LHCN-M2 (cell line): ENCODE results near the gene ZSWIM3. TPM values are rescaled to one million over a fixed set of nuclear protein-coding genes. Genes with fewer than 3 reads are reported as not detected.

Experiments
- DNase-seq: peaks from one replicate; pipeline ENCODE4 v3.0.0-alpha.2; 2012; ENCODE audit warnings: low read depth
- total RNA-seq: library from RNA; depleted of rRNA; stranded (reverse); fragments of >200 nt; gene quantifications from 2 replicates; pipeline ENCODE4 v1.2.3, GENCODE V29; 2014

The ZSWIM3 gene
- total RNA-seq, 1 experiment from 2014 or later: 4.6 TPM

GRCh38 chr20:45909336-45909808, 52.0 kb downstream of the ZSWIM3 start:
- no peak for DNase-seq

GRCh38 chr20:45909817-45910669, 52.6 kb downstream of the ZSWIM3 start:
- no peak for DNase-seq

DNA sequence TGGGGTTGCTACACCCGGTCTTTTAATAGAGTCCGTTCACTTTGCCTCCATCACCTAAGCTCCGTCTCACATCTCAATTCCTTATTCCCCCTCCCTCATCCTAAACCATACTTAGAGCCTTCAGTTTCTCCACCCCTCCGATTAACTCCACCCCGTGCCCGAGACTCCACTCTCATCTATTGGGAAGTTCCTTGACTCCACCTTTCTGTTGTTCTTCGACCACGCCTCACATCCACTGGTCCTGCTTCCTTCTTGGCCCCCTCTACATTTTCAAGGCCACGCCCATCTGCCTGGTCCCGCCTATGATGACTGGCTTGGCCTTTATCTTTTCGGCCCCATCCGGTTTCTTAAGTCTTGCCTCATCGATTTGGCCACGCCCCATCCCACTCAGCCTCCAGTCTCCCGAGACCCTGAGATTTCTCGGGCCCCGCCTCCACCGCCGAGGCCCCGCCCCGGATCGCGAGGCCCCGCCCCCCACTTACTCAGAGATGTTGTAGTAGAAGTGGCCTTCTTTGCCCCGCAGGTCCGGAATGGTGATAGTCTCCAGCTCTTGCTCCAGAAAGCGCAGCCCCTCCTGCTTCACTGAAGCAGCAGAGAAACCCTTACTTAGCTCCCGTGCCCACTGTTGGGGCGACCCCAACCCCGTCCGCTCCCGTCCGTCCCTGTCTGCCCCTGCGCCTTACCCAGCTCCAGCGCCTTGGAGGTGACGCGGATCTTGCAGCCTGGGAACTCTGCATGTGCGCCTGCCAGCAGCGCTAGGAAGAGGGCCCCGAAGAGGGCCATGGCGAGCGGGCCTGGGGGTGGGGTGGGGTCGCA, 53.5 kb downstream of the ZSWIM3 start:
- peak; percentile 91 for DNase-seq

GRCh38 chr20:45911486-45912343, 54.3 kb downstream of the ZSWIM3 start, which contains the start of gene PLTP:
Gene PLTP (minus strand): TSS chr20:45912155. CDS start chr20:45911452, 703 bp downstream.
- peak; percentile 32 for DNase-seq

DNA sequence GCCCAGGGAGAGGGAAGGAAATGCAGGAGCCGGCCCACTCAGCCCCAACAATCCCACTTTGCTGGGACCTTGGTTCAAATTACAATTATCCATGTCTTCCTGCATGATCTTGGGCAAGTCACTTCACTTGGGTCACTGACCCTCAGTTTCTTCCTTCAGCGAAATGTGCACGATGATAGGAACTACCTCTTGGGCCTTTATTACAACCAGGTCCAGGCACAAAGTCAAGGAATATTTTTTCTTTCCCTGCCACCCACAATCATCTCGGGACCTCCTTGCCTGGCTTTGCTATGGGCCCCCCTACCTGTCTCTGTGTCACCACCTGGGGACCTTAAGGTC, 54.9 kb downstream of the ZSWIM3 start:
- DNase-seq: no peak

GRCh38 chr20:45913116-45913515, 55.7 kb downstream of the ZSWIM3 start:
- DNase-seq: no peak

- DNase-seq: peak; percentile 75
Measured at GRCh38 chr20:45917790-45918141, 60.4 kb downstream of the ZSWIM3 start.

GRCh38 chr20:45918182-45918737, 60.8 kb downstream of the ZSWIM3 start:
- peak; percentile 81 for DNase-seq

DNA sequence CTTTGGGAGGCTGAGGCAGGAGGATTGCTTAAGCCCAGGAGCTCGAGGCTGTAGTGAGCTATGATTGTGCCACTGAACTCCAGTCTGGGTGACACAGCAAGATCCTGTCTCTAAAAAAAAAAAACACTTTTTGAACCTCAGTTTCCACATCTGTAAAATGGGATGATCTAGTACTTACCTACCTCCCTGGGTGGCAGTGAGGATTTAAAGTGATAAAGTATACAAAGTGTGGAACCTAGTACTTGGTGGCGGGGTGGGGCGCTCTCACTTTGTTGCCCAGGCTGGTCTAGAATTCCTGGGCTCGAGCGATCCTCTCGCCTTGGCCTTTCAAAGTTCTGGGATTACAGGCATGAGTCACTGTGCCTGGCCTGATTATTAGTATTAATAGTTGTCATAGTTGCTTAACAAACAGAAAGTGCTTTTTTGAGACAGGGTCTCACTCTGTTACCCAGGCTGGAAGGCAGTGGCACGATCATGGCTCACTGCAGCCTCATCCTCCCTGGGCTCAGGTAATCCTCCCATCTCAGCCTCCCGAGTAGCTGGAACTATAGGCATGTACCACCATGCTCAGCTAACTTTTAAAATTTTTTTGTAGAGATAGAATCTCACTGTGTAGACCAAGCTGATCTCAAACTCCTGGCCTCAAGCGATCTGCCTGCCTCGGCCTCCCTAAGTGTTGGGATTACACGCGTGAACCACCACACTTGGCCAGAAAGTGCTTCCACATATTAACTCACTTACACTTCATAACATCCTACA, 61.5 kb downstream of the ZSWIM3 start:
- no peak for DNase-seq

GRCh38 chr20:45919542-45920399, 62.4 kb downstream of the ZSWIM3 start:
- peak; percentile 65 for DNase-seq

GRCh38 chr20:45920462-45921336, 63.3 kb downstream of the ZSWIM3 start:
- peak; percentile 18 for DNase-seq

- no peak for DNase-seq
Measured at GRCh38 chr20:45921337-45922189, 64.1 kb downstream of the ZSWIM3 start.

DNA sequence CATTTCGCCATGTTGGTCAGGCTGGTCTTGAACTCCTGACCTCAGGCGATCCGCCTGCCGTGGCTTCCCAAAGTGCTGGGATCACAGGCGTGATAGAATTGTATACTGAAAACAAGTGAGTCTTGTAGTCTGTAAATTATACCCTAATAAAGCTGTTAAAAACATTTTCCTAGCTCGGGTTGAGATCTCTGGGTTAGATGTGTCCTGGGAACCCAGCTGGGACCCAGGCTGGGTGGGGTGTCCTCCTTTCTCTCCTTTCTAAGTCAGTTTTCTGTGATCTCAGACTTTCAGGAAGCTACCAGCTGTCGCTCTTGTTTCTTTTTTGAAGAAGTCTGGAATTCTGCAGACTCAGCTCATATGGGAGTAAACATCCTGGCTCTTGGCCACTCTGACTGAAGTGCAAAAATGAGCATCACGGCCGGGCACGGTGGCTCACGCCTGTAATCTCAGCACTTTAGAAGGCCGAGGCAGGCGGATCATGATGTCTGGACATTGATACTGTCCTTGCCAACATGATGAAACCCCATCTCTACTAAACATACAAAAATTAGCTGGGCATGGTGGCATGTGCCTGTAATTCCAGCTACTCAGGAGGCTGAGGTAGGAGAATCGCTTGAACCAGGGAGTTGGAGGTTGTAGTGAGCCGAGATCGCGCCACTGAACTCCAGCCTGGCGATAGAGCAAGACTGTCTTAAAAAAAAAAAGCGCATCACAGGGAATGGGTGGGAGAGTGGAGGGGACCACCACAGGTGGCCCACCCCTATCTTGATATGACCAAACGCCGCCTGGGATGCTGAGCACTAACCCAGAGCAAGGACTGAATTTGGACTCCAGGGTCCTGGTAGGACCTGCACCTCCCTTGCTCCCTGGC, 67.2 kb downstream of the ZSWIM3 start:
- DNase-seq: peak; percentile 84

- no peak for DNase-seq
Measured at GRCh38 chr20:45925821-45926506, 68.5 kb downstream of the ZSWIM3 start.

GRCh38 chr20:45926731-45927070, 69.3 kb downstream of the ZSWIM3 start:
- DNase-seq: no peak
